Tibial artery (tissue), 4 donors: ENCODE results near the gene TBXAS1.

ENCODE experiments used
- DNase-seq, 2 donors: peaks; one replicate each; pipeline ENCODE4 v3.0.0-alpha.2; 2019
- H3K27ac ChIP-seq, 2 donors: fragments of 200-600 bp; sonication (generic) in 1 of 2; 1 replicate in 1 of 2; 2 replicates in 1 of 2; pipeline ENCODE4 v1.5.1; 2018 to 2019; ENCODE audit warnings: mild to moderate bottlenecking in 1 of 2
- H3K27me3 ChIP-seq, 2 donors: fragments of 200-600 bp; sonication (generic) in 1 of 2; one replicate each; pipeline versions ENCODE4 v1.5.1 to v1.6.0; 2016 to 2019
- H3K36me3 ChIP-seq, 3 donors: fragments of 200-600 bp; sonication (generic) in 2 of 3; one replicate each; pipeline ENCODE4 v1.5.1; 2016 to 2019; ENCODE audit warnings: mild to moderate bottlenecking in 2 of 3
- H3K4me1 ChIP-seq, 4 donors: fragments of 200-600 bp; sonication (generic) in 2 of 4; 1 replicate in 3 of 4; 2 replicates in 1 of 4; pipeline ENCODE4 v1.5.1; 2016 to 2019
- H3K4me3 ChIP-seq, 2 donors: fragments of 200-600 bp; sonication (generic) in 1 of 2; 1 replicate in 1 of 2; 2 replicates in 1 of 2; pipeline ENCODE4 v1.5.1; 2018 to 2019; ENCODE audit warnings: mild to moderate bottlenecking in 2 of 2
- H3K9me3 ChIP-seq, 3 donors: fragments of 200-600 bp; sonication (generic) in 1 of 3; one replicate each; pipeline ENCODE4 v1.5.1; 2016 to 2019
- CTCF ChIP-seq, 2 experiments: fragments of 200-600 bp in 1 of 2; fragments of 450-650 bp in 1 of 2; IDR thresholded peaks; one replicate each; pipeline ENCODE4 v1.5.1; 2017 to 2019; ENCODE audit warnings: antibody characterized with exemption in 2 of 2, mild to moderate bottlenecking in 1 of 2, moderate library complexity in 1 of 2
- intact Hi-C: fragments of 100-400 bp; cut with DNase I; formaldehyde crosslinking; loops from one replicate; pipeline ENCODE4 v1.15.0; 2023; ENCODE audit warnings: low total_unique reads

TBXAS1 gene

DNA sequence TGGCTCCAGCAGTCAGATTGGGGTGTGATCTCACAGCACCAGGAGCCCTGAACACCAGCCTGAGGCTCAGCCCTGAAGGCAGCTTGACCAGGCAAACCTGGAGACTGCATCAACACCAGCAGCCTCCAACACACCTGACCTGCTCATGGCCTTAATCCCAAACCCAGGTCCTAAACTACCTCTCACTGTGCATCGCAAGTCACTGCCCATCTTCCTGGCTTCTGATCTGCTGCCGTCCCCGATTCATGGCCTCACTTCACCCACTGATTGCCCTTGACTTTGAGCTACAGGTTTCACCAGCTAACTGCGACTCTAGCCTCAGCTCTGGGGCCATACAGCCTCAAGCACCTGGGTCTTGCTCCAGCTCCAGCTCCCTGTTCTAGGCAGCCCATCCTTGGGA is 184.6 kb downstream of the TBXAS1 start:
- Histone ChIP-seq H3K36me3 (no peaks in the 10 kb centered on the region), H3K27ac (no peak overlapping the region), H3K9me3 (no peaks in the 10 kb centered on the region), H3K27me3 (peaks cover 0 to 4% of the 10 kb centered on the region in 2 donors), H3K4me1 (no peaks in the 10 kb centered on the region), H3K4me3 (no peak overlapping the region)
- no peak for DNase-seq
- intact Hi-C loops = no loop called here
- TF ChIP-seq CTCF (IDR thresholded peaks at IDR 0.05) = no peak

DNA sequence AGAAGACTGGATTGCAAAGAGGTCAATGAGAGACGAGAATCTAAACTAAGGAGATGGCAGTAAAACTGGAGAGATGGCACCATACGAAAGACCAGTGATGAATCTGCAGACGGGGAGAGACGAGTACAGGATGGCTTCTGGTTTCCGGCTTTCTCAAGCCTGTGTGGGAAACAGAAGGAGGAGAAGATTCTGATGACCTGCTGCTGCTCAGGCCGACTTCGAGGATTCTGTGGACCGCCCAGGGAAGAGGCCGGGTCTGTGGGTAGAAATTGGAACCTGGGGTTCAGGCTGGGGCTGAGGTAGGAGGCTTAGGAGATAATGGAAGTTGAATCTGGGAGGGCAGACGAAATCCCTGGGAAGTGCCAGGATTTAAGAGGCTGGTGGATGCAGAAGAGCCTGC is 185.1 kb downstream of the TBXAS1 start:
- DNase-seq = no peak
- TF ChIP-seq CTCF (IDR thresholded peaks at IDR 0.05) = no peak
- intact Hi-C loops = no loop called here
- H3K4me3 ChIP-seq = no peak overlapping the region
- no peaks in the 10 kb centered on the region for H3K4me1 ChIP-seq
- no peak overlapping the region for H3K27ac ChIP-seq
- H3K27me3 ChIP-seq = peaks cover 0 to 4% of the 10 kb centered on the region in 2 donors
- H3K9me3 ChIP-seq = no peaks in the 10 kb centered on the region
- no peaks in the 10 kb centered on the region for H3K36me3 ChIP-seq

GRCh38 chr7:140015471-140015970 is 186.5 kb downstream of the TBXAS1 start:
- intact Hi-C loops = no loop called here
- H3K9me3 ChIP-seq = no peaks in the 10 kb centered on the region

GRCh38 chr7:140016540-140016939 is 187.5 kb downstream of the TBXAS1 start:
- no peak overlapping the region for H3K4me3 ChIP-seq
- no peak for DNase-seq
- intact Hi-C loops = no loop called here
- H3K4me1 ChIP-seq = no peaks in the 10 kb centered on the region
- no peaks in the 10 kb centered on the region for H3K27me3 ChIP-seq
- H3K9me3 ChIP-seq = no peaks in the 10 kb centered on the region
- H3K27ac ChIP-seq = no peak overlapping the region
- H3K36me3 ChIP-seq = no peaks in the 10 kb centered on the region
- TF ChIP-seq CTCF (IDR thresholded peaks at IDR 0.05) = no peak

More at GRCh38 chr7:140015471-140015970, 186.5 kb downstream of the TBXAS1 start:
- H3K36me3 ChIP-seq = no peaks in the 10 kb centered on the region
- no peak for DNase-seq
- H3K4me3 ChIP-seq = no peak overlapping the region
- H3K27ac ChIP-seq = no peak overlapping the region
- peaks cover 0 to 3% of the 10 kb centered on the region in 2 donors for H3K27me3 ChIP-seq
- H3K4me1 ChIP-seq = no peaks in the 10 kb centered on the region
- TF ChIP-seq CTCF (IDR thresholded peaks at IDR 0.05) = no peak

GRCh38 chr7:140017034-140017433 is 188.0 kb downstream of the TBXAS1 start:
- no peaks in the 10 kb centered on the region for H3K27me3 ChIP-seq
- H3K36me3 ChIP-seq = no peaks in the 10 kb centered on the region
- DNase-seq = no peak
- H3K4me3 ChIP-seq = no peak overlapping the region
- no peak for TF ChIP-seq CTCF (IDR thresholded peaks at IDR 0.05)
- peaks cover 0 to 4% (median under 1%) of the 10 kb centered on the region in 4 donors for H3K4me1 ChIP-seq
- no peak overlapping the region for H3K27ac ChIP-seq
- H3K9me3 ChIP-seq = no peaks in the 10 kb centered on the region
- intact Hi-C loops = no loop called here

- intact Hi-C loops = no loop called here
- H3K27me3 ChIP-seq = no peaks in the 10 kb centered on the region
- H3K36me3 ChIP-seq = peaks cover 0 to 2% (median 0%) of the 10 kb centered on the region in 3 donors
- no peaks in the 10 kb centered on the region for H3K9me3 ChIP-seq
- peaks cover 0 to 9% (median 3%) of the 10 kb centered on the region in 4 donors for H3K4me1 ChIP-seq
- no peak overlapping the region for H3K4me3 ChIP-seq
- H3K27ac ChIP-seq = no peak overlapping the region
- no peak for DNase-seq
- no peak for TF ChIP-seq CTCF (IDR thresholded peaks at IDR 0.05)
Observed at GRCh38 chr7:140017543-140017942, 188.5 kb downstream of the TBXAS1 start.
